22Rv1 (cell line): ENCODE results near the gene TRAPPC11.

Experiments used
- ZFX ChIP-seq: fragments of 450-650 bp; IDR thresholded peaks from 2 replicates; pipeline ENCODE4 v1.6.1; 2017; ENCODE audit warnings: antibody characterized with exemption, borderline replicate concordance
- TF ChIP-seq, protein P1 (sequence below): fragments of 450-650 bp; IDR thresholded peaks from 2 replicates; pipeline ENCODE4 v1.5.1; 2017; ENCODE audit warnings: mild to moderate bottlenecking

DNA sequence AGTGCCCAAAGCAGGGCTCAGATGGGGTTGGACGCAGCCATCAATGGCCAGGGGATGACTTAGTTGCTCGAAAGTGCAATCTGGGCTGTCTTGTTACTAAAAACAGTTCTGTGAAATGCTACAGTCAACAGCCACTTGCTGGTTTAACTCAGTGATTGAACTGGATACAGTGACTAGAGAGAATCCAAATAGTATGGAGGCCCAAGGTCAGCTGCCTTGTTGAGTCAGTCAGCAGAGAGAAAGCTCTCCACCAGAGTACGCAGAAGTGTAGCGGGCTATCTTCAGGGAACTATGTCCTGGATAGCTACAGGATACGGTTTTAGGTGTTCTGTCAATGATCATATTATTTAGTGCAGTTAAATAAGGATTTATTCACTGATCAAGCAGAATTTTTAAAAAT is 68.4 kb downstream of the TRAPPC11 start:
- TF ChIP-seq, protein P1, sequence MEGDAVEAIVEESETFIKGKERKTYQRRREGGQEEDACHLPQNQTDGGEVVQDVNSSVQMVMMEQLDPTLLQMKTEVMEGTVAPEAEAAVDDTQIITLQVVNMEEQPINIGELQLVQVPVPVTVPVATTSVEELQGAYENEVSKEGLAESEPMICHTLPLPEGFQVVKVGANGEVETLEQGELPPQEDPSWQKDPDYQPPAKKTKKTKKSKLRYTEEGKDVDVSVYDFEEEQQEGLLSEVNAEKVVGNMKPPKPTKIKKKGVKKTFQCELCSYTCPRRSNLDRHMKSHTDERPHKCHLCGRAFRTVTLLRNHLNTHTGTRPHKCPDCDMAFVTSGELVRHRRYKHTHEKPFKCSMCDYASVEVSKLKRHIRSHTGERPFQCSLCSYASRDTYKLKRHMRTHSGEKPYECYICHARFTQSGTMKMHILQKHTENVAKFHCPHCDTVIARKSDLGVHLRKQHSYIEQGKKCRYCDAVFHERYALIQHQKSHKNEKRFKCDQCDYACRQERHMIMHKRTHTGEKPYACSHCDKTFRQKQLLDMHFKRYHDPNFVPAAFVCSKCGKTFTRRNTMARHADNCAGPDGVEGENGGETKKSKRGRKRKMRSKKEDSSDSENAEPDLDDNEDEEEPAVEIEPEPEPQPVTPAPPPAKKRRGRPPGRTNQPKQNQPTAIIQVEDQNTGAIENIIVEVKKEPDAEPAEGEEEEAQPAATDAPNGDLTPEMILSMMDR = no peak
- TF ChIP-seq ZFX = no peak
